Activated CD4-positive, alpha-beta T cell treated with anti-CD3 and anti-CD28 coated beads, Interleukin-2, amount 50 U/mL, for 16 hours (primary cell): ENCODE results near the gene PLCG2.
"Not testable (repeated sequence)": the region's sequence is repeated elsewhere in the genome, so short reads cannot be mapped to it uniquely, and the experiment has no call there.

Experiments
- DNase-seq: peaks from one replicate; pipeline ENCODE4 v3.0.0-alpha.2; 2020

PLCG2 gene

DNA sequence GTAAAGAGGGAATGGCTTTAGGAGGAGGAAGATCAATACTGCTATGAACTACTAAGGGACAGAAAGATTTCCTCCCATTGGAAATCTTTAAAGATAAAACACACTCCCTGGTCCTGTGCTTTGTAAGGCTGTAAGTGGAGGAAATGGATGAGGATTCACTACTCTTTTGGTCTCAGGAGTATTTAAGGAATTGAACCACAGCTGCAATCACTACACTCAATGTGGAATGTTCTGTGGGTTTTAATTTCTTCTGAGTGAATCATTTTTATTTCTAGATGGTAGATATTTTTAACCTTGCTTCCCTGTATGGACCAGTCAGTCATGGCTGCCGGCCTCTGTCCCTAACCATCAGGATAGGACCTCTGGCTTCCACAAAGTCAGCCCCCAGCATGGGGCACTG is 166.6 kb downstream of the PLCG2 start:
- no peak for DNase-seq

DNA sequence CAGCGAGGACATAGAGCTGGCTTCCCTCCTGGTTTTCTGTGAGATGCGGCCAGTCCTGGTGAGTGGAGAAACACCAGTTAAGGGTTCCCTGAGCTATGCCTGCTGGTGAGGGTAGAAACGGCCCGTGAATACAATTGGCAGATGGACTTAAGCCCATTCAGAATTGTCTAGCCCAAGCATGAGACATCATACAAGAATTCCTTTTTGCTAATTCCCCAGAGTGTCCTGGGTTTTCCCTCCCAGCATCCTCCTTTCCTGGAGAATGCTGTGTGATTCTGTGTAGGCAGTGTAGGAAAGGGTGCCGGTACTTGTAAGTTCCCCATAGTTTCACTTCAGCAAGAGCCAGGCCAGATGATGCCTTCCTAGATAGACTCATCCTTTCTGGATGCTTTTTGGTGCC is 167.1 kb downstream of the PLCG2 start:
- DNase-seq, result no peak

DNA sequence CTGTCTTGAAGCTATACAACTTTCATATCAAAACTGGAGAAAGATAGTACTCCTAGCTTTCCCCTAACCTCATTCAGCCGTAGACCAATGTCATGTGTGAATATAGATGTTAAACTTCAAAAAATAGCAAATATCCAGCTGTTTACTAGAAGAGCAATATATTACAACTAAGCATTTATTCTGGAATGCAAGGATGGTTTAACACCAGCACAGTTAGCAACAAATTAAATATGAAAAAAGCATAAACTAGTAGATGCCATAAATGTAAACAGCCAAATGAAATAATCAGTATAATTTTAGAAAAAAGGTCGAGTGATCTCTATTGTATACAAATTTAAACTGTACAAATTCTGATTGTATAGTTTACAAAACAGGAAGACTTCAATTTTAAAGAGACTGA is 172.5 kb downstream of the PLCG2 start:
- no peak for DNase-seq

DNA sequence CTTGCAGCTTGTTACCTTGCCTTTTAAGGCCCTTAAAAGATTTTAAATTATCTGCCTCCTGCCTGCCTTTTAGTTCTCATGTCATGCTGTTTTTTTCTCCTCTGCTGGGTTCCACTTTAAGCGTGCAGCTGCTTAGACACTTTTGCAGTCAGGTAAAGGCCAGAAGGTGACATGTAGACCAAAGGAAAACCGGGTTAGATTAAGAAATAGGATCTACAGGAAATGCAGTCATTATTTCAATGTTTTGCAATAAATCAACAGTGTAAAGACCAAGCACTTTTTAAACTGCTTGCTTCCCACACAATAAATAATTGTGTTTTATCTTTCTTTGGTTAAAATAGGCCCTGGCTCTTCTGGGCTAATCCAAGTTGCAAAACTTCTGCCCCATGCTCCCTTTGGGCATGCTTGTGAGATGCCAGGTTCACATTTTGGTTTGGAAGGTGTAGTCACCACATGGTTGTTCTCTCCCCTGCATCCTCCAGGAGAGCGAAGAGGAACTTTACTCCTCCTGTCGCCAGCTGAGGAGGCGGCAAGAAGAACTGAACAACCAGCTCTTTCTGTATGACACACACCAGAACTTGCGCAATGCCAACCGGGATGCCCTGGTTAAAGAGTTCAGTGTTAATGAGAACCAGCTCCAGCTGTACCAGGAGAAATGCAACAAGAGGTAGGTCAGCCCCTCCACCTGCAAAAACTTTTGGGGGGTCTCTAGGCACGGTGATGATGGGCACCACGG is 177.3 kb downstream of the PLCG2 start:
- no peak for DNase-seq

DNA sequence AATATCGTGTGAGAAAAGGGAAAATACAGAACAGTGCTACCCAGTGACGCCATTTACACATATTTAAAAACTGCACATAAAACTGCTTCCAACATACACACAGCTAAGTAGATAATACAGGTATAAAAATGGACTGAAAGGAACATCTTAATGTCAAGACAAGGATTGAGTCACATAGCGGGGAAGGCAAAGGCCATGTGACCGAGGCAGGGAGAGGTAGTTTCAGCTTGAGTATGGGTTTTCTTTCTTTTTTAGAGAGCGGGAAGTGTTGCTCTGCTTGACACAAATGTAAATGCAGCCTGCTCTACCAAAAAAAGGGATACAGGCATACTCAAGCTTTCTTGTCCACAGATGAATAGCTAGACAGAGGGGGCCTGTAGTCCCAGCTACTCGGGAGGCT is 185.7 kb downstream of the PLCG2 start:
- no peak for DNase-seq

DNA sequence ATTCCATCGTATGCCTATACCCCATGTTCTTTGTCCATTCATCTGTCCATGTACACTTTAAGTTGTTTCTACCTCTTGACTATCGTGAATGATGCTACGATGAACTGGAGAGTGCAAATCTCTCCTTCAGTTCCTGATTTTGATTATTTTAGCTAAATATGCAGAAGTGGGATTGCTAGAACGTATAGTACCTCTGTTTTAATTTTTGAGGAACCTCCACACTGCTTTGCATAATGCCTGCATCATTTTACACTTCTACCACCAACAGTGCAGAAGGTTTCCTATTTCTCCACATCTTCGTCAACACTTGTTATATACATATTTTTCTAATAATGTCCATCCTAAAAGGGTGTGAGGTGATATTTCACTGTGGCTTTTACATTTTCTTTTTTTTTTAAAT is 188.3 kb downstream of the PLCG2 start:
- no peak for DNase-seq

DNA sequence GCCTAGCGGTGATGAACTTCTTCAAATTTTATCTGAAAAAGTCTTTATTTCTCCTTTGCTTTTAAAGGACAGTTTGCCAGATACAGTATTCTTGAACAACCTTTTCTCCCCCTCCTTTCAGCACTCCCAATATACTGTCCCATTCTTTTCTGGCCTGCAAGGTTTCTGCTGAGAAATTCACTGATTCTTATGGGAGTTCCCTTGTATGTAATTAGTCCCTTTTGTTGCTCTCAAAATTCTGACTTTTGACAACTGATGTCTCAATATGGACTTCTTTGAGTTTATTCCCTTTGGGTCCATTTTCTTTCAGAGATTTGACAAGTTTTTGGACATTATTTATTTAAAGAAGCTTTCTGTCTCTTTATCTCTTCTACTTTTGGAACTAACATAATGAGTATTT is 192.8 kb downstream of the PLCG2 start:
- DNase-seq, result no peak

DNA sequence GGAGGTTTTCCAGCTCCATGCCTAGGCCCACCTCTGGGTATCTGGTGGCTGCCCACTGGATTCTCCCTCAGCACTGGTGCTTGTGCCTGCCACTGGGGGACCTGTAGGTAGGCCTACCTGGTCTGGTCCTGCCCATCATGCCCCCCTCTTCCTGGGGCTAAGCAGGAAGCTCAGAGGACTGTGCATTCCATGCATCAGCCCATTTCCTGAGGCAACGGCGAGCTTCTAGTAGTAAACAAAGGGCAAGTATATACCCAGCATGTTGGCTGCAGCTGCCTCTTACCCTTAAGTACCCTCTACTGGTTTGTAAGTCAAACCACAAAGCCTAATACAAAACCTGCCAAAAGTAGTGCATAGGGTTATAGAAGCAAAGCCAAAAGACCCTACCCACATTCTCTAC is 194.6 kb downstream of the PLCG2 start:
- no peak for DNase-seq

DNA sequence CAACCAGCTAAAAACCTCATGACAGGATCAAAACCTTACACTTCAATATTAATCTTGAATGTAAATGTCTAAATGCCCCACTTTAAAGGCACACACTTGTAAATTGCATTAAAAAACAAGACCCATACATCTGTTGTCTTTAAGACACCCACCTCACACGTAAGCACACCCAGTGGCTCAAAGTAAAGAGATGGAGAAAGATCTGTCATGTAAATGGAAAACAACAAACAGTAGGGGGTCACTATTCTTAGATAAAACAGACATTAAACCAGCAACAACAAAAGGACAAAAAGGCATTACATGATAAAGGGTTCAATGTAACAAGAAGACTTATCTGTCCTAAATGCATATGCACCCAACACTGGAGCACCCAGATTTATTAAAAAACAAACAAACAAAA is 196.5 kb downstream of the PLCG2 start:
- no peak for DNase-seq

DNA sequence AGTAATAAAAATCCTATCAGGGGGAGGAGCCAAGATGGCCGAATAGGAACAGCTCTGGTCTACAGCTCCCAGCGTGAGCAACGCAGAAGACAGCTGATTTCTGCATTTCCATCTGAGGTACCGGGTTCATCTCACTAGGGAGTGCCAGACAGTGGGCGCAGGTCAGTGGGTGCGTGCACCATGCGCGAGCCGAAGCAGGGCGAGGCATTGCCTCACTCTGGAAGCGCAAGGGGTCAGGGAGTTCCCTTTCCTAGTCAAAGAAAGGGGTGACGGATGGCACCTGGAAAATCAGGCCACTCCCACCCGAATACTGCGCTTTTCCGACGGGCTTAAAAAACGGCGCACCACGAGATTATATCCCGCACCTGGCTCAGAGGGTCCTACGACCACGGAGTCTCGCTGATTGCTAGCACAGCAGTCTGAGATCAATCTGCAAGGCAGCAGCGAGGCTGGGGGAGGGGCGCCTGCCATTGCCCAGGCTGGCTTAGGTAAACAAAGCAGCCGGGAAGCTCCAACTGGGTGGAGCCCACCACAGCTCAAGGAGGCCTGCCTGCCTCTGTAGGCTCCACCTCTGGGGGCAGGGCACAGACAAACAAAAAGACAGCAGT is 198.3 kb downstream of the PLCG2 start:
- not testable (repeated sequence) for DNase-seq

DNA sequence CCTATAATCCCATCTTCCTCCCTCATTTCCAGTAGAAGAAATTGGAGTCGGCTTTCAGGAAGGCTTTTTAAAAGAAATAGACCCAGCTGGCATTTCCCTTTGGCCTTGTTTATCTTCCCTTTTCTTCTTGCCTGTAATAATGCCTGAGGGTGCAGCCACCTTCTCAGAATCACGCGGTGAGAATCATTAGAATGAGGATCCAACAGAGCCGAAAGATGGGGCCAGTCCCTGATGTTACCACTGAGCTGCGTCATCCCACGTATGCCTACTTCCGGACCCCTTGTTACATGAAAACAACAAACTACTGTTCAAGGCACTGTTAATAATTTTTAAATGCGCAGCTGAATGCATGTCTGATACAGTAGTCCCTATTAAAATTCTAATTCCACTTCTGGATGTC is 208.0 kb downstream of the PLCG2 start:
- DNase-seq, result no peak

DNA sequence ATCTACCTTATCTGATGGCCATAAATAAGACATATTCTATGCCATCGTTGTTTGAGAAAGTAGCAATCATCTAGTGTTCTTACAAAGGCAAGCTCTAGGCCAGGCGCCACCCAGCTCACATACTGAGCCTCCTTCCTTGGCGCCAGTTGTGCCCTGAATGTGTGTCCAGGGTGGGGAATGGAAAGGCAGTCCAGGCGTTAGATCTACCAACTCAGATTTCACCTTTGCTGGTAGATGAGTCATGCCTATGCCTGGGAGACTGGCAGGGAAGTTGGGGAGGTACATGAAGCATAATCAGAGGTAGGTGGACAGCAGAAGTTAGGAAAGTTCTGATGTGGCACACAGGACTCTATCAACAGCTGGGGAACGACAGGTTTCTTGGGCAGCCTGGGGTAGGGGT is 208.6 kb downstream of the PLCG2 start:
- no peak for DNase-seq

DNA sequence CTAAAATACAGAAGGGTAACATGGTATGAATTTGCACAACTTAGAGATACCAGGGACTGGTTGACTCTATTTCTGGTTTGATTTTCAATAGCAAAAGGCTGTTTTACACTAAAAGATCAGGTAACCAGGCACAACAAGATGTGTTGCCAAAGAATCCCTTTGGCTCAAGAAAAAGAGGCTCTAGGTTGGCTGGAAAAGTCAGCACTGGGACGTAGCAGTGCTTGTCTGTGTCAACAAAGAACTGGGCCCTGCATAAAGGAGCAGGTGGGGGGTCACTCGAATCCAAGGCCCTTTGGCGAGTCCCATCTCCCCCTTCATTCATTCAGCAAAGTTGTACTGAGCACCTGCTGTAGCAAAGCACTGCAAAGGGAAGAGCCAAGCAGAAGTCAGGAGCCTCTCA is 213.8 kb downstream of the PLCG2 start:
- no peak for DNase-seq

DNA sequence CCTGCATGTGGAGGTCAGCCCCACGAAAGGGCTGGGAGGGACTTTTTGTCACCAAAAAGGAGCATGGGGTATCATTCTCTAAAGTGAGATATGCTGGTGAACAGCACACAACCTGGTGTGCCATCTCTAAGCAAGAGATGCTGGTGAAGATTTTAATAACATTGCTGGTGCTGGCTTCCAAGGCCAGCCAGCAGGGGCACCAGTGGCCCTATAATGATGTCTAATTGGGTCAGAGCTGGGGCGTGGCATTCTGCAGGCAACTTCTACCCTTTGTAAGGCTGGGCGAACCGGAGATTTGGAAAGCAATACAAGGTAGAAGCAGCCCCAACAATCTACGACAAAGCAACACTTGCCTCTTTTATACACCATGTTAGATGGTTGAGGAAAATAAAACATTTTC is 215.4 kb downstream of the PLCG2 start:
- no peak for DNase-seq

DNA sequence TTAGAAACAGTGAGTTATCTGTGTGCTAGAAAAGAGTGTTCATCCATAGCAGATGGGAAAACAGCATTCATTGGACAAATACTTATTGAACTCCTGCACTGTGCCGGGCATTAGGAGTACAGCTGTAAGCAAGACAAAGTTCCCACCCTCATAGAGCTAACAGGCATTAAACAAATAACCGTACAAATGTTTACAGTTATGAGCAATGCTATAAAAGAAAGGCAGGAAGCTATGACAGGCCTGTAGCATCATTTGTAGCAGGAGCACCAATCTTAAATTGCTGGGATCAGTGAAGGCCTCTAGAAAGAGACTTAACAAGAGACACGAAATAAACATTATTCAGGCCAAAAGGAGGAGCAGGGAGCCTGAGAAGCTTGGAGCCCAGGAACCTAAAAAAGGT is 216.6 kb downstream of the PLCG2 start:
- DNase-seq, result no peak

DNA sequence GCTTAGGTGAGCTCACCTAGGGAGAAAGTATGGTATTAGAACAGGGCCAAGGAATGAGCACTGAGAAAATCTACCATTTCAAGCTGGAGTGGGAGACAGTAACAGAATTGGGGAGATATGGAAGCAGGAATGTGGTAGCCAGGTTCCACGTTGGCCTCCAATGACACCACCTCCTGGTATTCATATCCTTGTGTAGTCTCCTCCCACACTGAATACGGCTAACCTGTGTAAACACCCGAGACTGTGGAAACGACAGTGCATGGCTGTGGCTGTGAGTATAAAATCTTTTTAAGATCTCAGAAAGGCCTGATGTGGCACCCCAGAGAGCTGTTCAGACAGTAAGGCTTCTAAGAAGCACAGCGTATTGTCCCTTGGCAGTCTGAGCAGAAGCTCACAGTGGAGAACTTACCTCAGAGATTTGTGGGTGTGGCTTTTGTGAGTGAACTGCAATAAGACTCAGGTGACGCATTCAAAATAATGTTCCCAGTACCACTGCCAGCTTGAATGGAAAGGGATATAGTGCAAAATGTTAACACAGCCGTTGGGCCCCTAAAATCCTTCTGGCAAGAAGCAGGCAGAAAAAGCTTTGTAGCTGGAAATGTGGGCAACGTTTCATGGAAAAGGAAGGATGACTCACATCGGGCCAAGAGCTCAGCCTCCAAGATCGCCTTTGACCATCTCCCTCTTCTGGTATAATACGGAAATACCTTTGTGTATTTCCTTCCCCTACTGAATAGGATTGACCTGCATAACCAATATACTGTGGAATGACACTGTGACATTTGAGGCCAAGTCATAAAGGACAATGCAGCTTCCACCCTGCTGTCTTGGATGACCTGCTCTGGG is 217.8 kb downstream of the PLCG2 start:
- no peak for DNase-seq

DNA sequence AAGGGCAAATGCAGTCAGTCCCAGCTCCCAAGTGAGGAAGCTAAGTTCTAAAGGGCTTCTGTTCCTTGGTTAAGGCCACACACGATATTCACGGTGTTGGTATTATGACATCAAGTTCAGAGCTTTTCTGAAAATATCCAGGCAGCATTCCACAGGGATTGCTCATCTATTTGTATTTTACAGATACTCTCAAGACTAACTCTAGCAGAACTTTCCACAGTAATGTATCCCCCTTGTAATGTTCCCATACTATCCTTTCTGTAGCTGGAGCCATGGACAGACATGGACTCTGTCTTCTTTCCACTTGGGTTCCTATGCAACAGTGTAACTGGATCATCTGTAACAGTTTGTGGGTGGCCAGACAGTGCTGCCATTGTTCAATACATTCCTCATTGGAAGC is 218.6 kb downstream of the PLCG2 start:
- no peak for DNase-seq

DNA sequence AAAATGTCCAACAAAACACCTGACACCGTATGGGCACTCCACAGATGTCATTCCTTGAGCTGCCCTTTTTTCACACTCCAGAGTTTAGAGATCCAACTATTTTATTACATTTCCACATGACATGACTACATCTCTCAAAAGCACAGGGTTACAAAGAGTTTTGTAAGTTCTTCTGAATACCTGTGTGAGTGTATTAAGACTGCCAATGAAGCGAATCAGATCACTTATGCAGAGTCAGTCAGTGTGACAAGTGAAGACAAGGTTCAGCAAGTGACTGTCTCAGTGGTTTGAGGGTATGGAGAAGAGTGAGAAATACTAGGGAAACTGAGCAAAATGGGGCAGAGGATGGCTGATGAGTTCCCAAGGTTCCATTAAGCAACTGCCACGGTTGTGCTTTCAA is 223.7 kb downstream of the PLCG2 start:
- DNase-seq, result no peak

DNA sequence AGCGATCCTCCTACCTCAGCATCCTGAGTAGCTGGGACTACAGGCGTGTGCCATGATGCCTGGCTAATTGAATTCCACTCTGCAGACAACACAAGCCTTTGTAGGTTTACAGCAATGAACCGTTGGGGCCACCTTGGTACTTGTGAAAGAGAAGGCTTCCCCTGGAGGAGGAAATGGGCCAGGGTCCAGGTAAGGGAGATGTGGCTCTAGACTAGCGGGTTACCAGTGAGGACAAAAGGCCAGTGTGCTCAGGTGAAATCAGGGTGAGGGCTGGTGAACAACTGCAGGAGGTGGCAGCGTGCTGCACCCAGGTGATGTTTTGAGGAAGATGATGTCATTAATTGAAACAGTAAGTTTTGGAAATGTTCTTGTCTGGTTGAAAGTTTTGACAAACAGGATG is 225.5 kb downstream of the PLCG2 start:
- DNase-seq, result no peak

DNA sequence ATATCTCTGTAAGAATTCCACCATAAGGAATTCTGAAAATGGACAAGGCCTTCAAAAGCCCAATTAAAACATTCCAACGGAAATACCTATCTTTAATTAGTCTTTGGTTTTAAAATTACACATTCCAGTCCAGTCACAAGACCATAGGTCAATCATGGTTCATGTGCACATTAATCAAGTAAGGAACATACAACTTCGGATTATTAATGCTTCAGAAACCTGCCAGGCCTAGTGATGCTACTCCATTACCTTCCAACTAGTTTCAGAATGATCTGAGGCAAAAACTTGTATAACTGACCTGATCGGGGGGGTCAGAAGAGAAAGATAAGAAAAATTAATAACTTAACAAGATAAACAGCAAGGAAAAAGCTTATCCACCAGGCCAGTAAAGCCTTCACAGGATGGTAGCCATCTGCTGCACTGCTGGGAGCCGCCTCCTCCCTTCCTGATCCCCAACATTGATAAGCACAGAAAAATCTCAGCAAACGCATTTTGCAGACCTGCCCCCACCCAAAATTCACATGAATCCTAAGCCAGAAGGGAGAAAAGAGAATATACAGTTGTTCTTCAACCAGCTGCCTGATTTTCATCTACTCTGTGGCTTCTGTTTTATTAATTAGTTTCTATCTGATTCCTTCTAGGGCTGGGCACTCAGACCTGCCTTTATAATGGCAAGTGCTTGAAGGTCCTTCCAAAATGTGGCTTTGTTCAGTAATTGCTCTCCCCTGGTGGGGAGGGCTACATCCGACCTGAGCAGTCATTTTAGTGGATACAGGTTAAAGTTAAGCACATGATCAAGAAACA is 226.1 kb downstream of the PLCG2 start:
- DNase-seq, result no peak

DNA sequence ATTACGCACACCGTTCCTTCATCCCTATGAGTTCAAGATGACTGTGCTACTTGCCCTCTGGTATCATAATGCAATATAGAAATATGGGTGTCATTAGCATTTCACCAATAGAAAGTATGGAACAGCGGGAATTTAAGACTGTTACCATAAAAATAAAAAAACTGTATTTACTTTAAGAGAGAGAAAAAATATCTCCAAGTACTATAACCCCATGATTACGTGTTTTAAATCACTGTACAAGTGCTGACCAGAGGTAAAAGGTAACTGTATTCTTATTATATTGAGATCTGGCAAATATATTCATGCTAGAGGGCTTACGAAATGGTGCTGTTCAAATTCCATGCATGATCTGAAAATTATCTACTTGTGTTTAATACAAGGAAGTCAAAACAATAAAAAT is 226.9 kb downstream of the PLCG2 start:
- DNase-seq, result no peak

DNA sequence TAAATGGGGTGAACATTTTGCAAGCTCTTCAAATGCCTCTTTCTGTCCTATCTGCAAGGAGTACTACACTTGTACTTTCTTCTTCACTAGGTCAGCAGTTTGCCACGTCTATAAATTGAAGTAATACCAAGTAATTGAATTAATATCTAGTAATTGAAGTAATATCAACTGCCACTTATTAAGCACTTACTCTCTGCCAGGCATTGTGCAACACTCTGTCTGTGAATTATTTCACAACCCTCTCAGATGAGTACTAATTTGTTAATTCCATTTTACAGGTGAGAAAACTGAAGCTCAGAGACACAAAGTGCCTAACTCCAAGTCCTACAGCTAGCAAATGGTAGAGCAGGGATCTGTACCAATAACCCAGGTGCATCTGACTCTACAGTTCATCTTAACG is 228.1 kb downstream of the PLCG2 start:
- no peak for DNase-seq

DNA sequence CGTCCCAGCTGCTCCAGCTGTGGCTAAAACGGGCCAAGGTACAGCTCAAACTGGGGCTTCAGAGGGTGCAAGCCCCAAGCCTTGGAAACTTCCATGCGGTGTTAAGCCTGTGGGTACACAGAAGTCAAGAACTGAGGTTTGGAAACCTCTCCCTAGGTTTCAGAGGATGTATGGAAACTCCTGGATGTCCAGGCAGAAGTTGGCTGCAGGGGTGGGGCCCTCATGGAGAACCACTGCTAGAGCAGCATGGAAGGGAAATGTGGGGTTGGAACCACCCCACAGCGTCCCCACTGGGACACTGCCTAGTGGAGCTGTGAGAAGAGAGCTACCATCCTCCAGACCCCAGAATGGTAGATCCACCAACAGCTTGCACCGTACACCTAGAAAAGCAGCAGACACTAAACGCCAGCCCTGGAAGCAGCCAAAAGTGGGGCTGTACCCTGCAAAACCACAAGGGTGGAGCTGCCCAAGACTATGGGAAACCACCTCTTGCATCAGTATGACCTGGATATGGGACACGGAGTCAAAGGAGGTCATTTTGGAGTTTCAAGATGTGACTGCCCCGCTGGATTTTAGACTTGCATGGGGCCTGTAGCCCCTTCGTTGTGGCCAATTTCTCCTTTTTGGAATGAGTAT is 230.0 kb downstream of the PLCG2 start:
- no peak for DNase-seq
